Muscle layer of colon (tissue), 2 donors: Measurements from ENCODE around the gene CLEC10A.

ENCODE experiments used
- H3K27ac ChIP-seq: one replicate; pipeline ENCODE4 v1.7.0; 2013; ENCODE audit warnings: low read depth, mild to moderate bottlenecking, low read length, moderate library complexity
- H3K27me3 ChIP-seq, 2 donors: one replicate each; pipeline ENCODE4 v1.7.0; 2013; ENCODE audit warnings: low read length in 2 of 2, mild to moderate bottlenecking in 2 of 2; ENCODE audit not compliant: insufficient read depth in 2 of 2, control insufficient read depth in 1 of 2
- H3K36me3 ChIP-seq: one replicate; pipeline ENCODE4 v1.7.0; 2013; ENCODE audit warnings: mild to moderate bottlenecking, low read length; ENCODE audit not compliant: insufficient read depth
- H3K4me1 ChIP-seq: one replicate; pipeline ENCODE4 v1.7.0; 2013; ENCODE audit warnings: mild to moderate bottlenecking, low read length; ENCODE audit not compliant: insufficient read depth
- H3K4me3 ChIP-seq, 2 donors: one replicate each; pipeline ENCODE4 v1.7.0; 2013; ENCODE audit warnings: low read length in 2 of 2, low read depth in 1 of 2, mild to moderate bottlenecking in 1 of 2, moderate library complexity in 1 of 2
- H3K9ac ChIP-seq: one replicate; pipeline ENCODE4 v1.7.0; 2013; ENCODE audit warnings: low read length
- H3K9me3 ChIP-seq: one replicate; pipeline ENCODE4 v1.7.0; 2013; ENCODE audit warnings: mild to moderate bottlenecking, low read length
- donor health status: abdominal sarcoma.
- donor health status: Adenocarcinoma of cecum.

Gene CLEC10A

GRCh38 chr17:7029659-7030058 is 50.4 kb downstream of the CLEC10A start:
- Histone ChIP-seq H3K36me3 (no peaks in the 10 kb centered on the region), H3K4me3 (no peak overlapping the region), H3K4me1 (no peaks in the 10 kb centered on the region), H3K9ac (no peak overlapping the region), H3K27ac (no peak overlapping the region), H3K9me3 (no peaks in the 10 kb centered on the region), H3K27me3 (no peaks in the 10 kb centered on the region)

GRCh38 chr17:7029096-7029495 is 51.0 kb downstream of the CLEC10A start:
- Histone ChIP-seq H3K9me3 (no peaks in the 10 kb centered on the region), H3K27ac (no peak overlapping the region), H3K27me3 (peaks cover 0 to 4% of the 10 kb centered on the region in 2 donors), H3K4me3 (no peak overlapping the region), H3K9ac (no peak overlapping the region), H3K4me1 (no peaks in the 10 kb centered on the region), H3K36me3 (no peaks in the 10 kb centered on the region)

- H3K4me1 ChIP-seq, result no peaks in the 10 kb centered on the region
- peaks cover 8 to 20% of the 10 kb centered on the region in 2 donors for H3K27me3 ChIP-seq
- no peaks in the 10 kb centered on the region for H3K36me3 ChIP-seq
- no peak overlapping the region for H3K9ac ChIP-seq
- no peak overlapping the region for H3K27ac ChIP-seq
- no peaks in the 10 kb centered on the region for H3K9me3 ChIP-seq
- H3K4me3 ChIP-seq, result no peak overlapping the region
These were observed 52.7 kb downstream of the CLEC10A start for GRCh38 chr17:7027335-7027734.

- H3K36me3 ChIP-seq, result no peaks in the 10 kb centered on the region
- H3K9ac ChIP-seq, result no peak overlapping the region
- peaks cover 10 to 27% of the 10 kb centered on the region in 2 donors for H3K27me3 ChIP-seq
- peaks cover 3% of the 10 kb centered on the region for H3K4me1 ChIP-seq
- H3K27ac ChIP-seq, result no peak overlapping the region
- no peaks in the 10 kb centered on the region for H3K9me3 ChIP-seq
- H3K4me3 ChIP-seq, result no peak overlapping the region
These were observed 53.5 kb downstream of the CLEC10A start for GRCh38 chr17:7026471-7027115.

- H3K36me3 ChIP-seq, result no peaks in the 10 kb centered on the region
- no peaks in the 10 kb centered on the region for H3K9me3 ChIP-seq
- no peak overlapping the region for H3K9ac ChIP-seq
- peaks cover 10 to 31% of the 10 kb centered on the region in 2 donors for H3K27me3 ChIP-seq
- H3K4me1 ChIP-seq, result peaks cover 7% of the 10 kb centered on the region
- no peak overlapping the region for H3K4me3 ChIP-seq
- no peak overlapping the region for H3K27ac ChIP-seq
These were observed 54.8 kb downstream of the CLEC10A start for GRCh38 chr17:7025245-7025644.
